Measurements from ENCODE around the gene TRPM5. TPM values are rescaled to one million over a fixed set of nuclear protein-coding genes. Genes with fewer than 3 reads are reported as not detected.

TRPM5 gene
- total RNA-seq, 2 donors from 2014 or later: 0.68 TPM; not detected in 1

DNA sequence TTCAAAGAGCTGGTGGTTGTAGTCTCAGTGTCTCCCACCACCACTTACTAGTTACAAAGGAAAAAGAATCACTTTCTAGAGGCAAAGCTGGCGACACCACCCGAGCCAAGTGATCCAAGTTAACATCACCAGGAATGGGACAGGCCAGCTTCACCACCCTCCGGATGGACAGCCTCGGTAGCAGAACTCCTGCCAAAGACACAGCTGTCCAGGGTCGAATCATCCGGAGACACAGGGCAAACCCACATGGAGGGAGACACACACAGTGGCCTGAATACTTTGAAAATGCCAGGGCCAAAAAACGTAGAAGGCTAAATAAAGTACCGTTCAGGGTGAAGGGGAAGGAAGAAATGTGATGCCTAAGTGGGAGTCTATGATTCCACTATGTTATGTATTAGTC lies 33.6 kb upstream of the TRPM5 start:
- Histone ChIP-seq H3K4me3 (no peak overlapping the region), H3K9me3 (no peaks in the 10 kb centered on the region), H3K4me1 (replicated peaks) (no peaks in the 10 kb centered on the region), H3K27ac (no peak overlapping the region), H3K27me3 (replicated peaks; ENCODE audit: insufficient read depth) (no peaks in the 10 kb centered on the region), H3K36me3 (no peaks in the 10 kb centered on the region)
- DNase-seq (ENCODE audit: low spot score): no peak
- WGBS: 82% methylated on average over 8 of the region's 8 CpGs
- TF ChIP-seq POLR2AphosphoS5 (IDR thresholded peaks at IDR 0.05): no peak
- TF ChIP-seq POLR2A (IDR thresholded peaks at IDR 0.05): no peak
- TF ChIP-seq, protein P1, sequence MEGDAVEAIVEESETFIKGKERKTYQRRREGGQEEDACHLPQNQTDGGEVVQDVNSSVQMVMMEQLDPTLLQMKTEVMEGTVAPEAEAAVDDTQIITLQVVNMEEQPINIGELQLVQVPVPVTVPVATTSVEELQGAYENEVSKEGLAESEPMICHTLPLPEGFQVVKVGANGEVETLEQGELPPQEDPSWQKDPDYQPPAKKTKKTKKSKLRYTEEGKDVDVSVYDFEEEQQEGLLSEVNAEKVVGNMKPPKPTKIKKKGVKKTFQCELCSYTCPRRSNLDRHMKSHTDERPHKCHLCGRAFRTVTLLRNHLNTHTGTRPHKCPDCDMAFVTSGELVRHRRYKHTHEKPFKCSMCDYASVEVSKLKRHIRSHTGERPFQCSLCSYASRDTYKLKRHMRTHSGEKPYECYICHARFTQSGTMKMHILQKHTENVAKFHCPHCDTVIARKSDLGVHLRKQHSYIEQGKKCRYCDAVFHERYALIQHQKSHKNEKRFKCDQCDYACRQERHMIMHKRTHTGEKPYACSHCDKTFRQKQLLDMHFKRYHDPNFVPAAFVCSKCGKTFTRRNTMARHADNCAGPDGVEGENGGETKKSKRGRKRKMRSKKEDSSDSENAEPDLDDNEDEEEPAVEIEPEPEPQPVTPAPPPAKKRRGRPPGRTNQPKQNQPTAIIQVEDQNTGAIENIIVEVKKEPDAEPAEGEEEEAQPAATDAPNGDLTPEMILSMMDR (IDR thresholded peaks at IDR 0.05): no peak
- intact Hi-C loops (cut with DNase I): no loop called here

DNA sequence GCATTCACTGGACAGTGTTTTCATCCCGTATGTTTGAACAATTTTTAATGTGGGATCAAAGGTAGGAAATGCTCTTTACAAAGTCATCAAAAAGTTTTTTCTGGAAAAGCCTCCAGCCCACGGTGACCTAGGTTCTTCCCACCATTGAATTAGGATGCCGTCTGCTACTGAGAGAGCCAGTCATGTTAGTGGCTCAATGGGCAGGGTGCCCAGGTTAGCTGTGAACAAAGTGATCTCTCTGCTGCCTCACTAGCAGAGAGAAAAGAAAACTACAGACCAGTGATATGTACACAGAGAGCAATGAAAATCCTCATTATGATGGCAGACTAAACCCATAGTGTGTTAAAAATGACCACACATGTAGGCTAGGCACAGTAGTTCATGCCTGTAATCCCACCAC lies 32.9 kb upstream of the TRPM5 start:
- WGBS: 50% methylated on average over 3 of the region's 3 CpGs
- DNase-seq (ENCODE audit: low spot score): no peak
- no peak for TF ChIP-seq POLR2AphosphoS5 (IDR thresholded peaks at IDR 0.05)
- TF ChIP-seq, protein P1 (IDR thresholded peaks at IDR 0.05): no peak
- no peak for TF ChIP-seq POLR2A (IDR thresholded peaks at IDR 0.05)
- H3K4me3 ChIP-seq: no peak overlapping the region
- no peak overlapping the region for H3K27ac ChIP-seq
- no peaks in the 10 kb centered on the region for H3K4me1 ChIP-seq (replicated peaks)
- H3K36me3 ChIP-seq: no peaks in the 10 kb centered on the region
- no peaks in the 10 kb centered on the region for H3K27me3 ChIP-seq (replicated peaks; ENCODE audit: insufficient read depth)
- intact Hi-C loops (cut with DNase I): no loop called here
- H3K9me3 ChIP-seq: no peaks in the 10 kb centered on the region

DNA sequence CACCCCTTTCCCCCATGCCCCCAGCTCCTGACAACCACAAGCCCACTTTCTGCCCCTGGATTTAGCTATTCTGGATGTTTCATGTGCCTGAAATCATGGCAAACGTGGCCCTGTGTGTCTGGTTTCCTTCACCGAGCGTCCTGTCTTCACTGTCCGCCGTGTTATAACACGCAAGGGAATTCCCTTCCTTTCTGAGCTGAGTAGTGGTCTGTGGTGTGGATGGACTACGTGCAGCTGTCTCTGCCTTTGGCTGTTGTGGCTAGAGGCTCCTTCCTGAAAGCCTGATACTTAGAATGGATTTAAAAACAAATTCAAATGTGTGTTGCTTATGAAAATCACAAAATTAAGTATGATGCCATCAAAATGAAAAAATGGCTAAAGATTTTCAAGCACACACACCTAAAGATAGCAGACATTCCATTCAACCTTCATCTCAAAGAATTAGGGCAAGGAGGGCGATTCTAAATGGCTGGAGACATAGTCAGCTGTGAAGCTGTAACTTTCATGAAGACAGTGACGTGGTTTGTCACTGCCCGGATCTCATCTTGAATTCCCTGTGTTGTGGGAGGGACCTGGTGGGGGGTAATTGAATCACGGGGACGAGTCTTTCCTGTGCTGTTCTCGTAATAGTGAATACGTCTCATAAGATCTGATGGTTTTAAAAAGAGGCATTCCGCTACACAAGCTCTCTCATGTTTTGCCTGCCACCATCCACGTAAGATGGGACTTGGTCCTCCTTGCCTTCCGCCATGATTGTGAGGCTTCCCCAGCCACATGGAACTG lies 31.0 kb upstream of the TRPM5 start:
- WGBS: 70% methylated on average over 17 of the region's 17 CpGs

DNA sequence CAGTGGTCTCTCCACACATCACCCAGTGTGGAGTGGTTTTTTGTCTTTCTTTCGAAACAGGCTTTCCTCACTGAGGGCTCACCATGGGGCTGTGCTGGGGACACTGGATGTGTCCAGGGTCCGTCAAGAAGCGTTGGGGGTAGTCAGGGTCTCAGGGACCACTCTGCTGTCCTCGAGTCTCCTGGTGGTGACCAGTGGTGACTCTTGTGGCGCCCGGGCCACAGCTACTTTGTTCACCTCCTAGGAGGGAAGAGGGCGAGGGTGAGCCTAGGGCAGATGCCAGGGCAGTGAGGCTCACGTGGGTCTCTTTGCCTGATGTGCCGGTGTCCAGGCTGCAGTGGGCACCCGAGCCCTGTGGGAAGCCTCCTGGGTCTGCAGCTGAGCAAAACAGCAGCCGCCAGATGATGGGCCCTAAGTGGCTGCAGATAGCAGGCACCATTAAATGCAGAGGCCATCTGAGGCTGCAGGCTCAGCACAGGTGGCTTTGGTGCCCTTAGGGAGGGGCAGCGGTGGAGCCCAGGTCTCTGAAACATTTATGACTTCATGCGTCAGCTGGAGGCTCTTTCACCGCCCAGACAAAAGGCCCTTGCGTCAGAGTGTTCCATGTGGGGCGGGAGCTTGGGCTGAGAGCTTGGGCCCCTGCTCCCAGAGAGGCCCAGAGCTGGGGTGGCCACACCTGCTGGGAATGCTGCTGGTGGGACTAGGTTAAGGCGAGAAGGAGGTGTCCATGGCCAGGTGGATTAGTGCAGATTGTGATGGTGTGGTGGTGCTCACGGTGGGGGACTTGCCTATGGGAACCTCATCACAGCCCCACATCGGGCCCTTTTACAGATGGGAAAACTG lies 30.0 kb upstream of the TRPM5 start:
- TF ChIP-seq POLR2AphosphoS5 (IDR thresholded peaks at IDR 0.05): no peak
- TF ChIP-seq POLR2A (IDR thresholded peaks at IDR 0.05): no peak
- TF ChIP-seq, protein P1 (IDR thresholded peaks at IDR 0.05): no peak
- intact Hi-C loops (cut with DNase I): no loop called here
- no peak overlapping the region for H3K4me3 ChIP-seq
- WGBS: 91% methylated on average over 18 of the region's 19 CpGs
- H3K9me3 ChIP-seq: no peaks in the 10 kb centered on the region
- no peak for DNase-seq (ENCODE audit: low spot score)
- no peaks in the 10 kb centered on the region for H3K27me3 ChIP-seq (replicated peaks; ENCODE audit: insufficient read depth)
- H3K4me1 ChIP-seq (replicated peaks): no peaks in the 10 kb centered on the region
- H3K27ac ChIP-seq: no peak overlapping the region
- no peaks in the 10 kb centered on the region for H3K36me3 ChIP-seq

More for the DNA sequence above, 31.0 kb upstream of the TRPM5 start:
- Histone ChIP-seq H3K36me3 (no peaks in the 10 kb centered on the region), H3K4me3 (no peak overlapping the region), H3K9me3 (no peaks in the 10 kb centered on the region), H3K27me3 (replicated peaks; ENCODE audit: insufficient read depth) (no peaks in the 10 kb centered on the region), H3K27ac (no peak overlapping the region), H3K4me1 (replicated peaks) (no peaks in the 10 kb centered on the region)
- DNase-seq (ENCODE audit: low spot score): no peak
- intact Hi-C loops (cut with DNase I): no loop called here
- TF ChIP-seq POLR2AphosphoS5 (IDR thresholded peaks at IDR 0.05): no peak
- TF ChIP-seq POLR2A (IDR thresholded peaks at IDR 0.05): no peak
- TF ChIP-seq, protein P1 (IDR thresholded peaks at IDR 0.05): no peak

All from prostate gland (tissue), 2 donors.